Measurements from ENCODE around the gene RPP25.

Gene RPP25

DNA sequence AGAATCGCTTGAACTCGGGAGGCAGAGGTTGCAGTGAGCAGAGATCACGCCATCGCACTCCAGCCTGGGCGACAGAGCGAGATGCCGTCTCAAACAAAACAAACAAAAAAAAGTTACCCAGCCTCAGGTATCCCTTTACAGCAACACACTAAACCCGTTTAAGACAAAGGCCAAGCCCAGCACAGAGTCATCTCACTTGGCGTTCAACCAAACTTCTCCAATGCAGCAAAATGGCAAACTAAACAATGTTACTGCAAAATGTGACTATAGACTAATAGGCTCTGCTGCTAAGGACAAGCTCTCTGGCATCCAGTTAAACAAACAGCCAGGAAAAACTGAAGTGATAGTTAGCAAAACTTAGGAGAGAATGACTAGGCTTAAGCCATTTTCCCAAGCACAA lies 43.5 kb downstream of the RPP25 start:
- DNase-seq: no peak

DNA sequence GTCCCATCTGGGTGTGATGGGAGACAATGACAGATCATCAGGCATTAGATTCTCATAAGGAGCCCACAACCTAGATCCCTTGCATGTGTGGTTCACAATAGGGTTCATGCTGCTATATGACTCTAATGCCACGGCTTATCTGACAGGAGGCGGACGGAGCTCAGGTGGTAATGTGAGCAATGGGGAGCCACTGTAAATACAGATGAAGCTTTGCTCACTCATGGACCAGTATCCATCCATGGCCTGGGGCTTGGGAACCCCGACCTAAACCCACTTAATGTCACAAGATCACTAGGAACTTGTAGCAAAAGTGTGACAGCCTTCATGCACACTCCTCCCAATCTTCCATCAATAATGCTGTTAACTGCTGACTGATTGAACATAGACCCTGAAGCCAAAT lies 47.9 kb downstream of the RPP25 start:
- DNase-seq: no peak

GRCh38 chr15:74907163-74907870 lies 49.3 kb downstream of the RPP25 start:
- DNase-seq: no peak

DNA sequence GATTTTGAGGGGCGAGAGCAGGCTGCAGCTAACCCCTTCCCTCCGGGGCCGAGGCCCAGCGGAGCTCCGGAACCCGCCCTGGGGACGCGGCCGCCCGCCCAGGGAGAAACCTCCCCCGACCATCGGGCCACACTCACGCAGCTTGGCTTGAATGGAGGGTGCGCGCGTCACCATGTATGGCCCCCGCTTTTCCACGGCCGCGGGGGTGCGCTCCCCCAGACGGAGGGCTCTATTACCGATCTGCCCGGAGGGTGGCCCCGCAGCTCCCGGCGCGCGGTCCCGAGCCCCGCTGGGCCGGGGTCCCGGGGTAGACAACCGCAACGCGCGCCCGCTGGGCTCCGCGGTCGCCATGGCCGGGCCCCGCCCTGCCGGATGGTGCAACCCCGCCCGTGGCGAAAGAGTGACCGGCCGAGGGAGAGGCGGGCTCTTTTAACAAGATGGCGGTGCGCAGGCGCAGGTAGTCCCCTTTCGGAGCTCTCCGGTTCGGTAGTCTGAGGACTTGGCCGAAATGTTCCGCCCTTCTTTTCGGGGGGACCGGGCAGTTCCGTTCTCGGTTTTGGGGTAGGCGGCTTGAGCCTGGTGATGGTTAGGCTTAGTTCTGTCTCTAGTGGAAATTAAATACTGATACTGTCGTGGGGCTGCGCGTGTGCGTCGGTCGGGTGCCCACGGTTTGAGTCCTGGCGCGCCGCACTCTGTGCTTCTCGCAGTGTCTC lies 50.0 kb downstream of the RPP25 start, which contains the start of gene FAM219B:
FAM219B (minus strand) TSS at position 402 of the 713 bp plus-strand sequence; CDS start at position 351, 51 bp downstream.
- peak; percentile 90 for DNase-seq

DNA sequence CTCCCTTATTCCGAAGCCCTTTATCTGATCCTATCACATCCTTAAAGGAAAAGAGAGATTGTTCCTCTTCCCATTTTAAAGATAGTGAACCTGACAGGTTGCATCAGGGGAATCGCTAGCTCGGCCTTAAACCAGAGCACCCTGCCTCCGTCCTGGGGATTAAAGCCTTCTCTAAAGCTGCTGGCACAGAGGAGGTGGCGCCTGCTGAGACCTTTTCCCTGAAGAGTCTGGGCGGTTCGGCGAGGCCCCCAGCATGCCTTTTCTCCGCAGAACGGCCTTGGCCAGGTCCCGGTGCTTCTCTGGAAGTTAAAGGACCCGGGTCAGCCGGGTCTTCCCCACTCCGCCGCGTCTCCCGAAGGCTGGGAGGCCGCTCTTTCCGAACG lies 50.5 kb downstream of the RPP25 start:
- DNase-seq: no peak

Data from retina (tissue), 1 donor.